A673 (cell line): ENCODE measurements around the gene SULT1A4. TPM values are rescaled to one million over a fixed set of nuclear protein-coding genes. Genes with fewer than 3 reads are reported as not detected.
A peak's percentile ranks its signal among the peaks of the same experiment; 100 is the strongest.
"Not testable (repeated sequence)": the region's sequence is repeated elsewhere in the genome, so short reads cannot be mapped to it uniquely, and the experiment has no call there.

Source experiments
- Bru-seq: library from RNA; stranded (reverse); fragments of 400-500 nt; gene quantifications from one replicate; lab custom pipeline; 2021; lab: Mats Ljungman, UMichigan
- BruChase-seq, 2 experiments: library from RNA; stranded (reverse); fragments of 400-500 nt; gene quantifications; one replicate each; lab custom pipeline; 2021; lab: Mats Ljungman, UMichigan
- BruUV-seq: library from RNA; stranded (reverse); fragments of 400-500 nt; replicated peaks from 2 replicates; lab custom pipeline; 2021; lab: Mats Ljungman, UMichigan
- CTCF ChIA-PET: fragments of 300-600 bp; sonication (Branson Sonifier 250); formaldehyde crosslinking; loops from one replicate; lab custom pipeline; 2022; ENCODE audit warnings: antibody characterized with exemption; lab: Charles Lee
- POLR2A ChIA-PET: fragments of 300-600 bp; sonication (Branson Sonifier 250); formaldehyde crosslinking; loops from one replicate; lab custom pipeline; 2022; ENCODE audit warnings: antibody characterized with exemption; ENCODE audit not compliant: low non-redundant PET; lab: Charles Lee
- DNase-seq: peaks from one replicate; pipeline ENCODE4 v3.0.0-alpha.2; 2015; ENCODE audit warnings: low spot score
- H3K27ac ChIP-seq: fragments of 200-600 bp; sonication (generic); 2 replicates; pipeline ENCODE4 v1.5.1; 2016; ENCODE audit warnings: mixed run types, low read depth, mild to moderate bottlenecking, mixed read lengths, antibody characterized with exemption, low read length; ENCODE audit not compliant: poor library complexity, severe bottlenecking
- H3K27me3 ChIP-seq: fragments of 200-600 bp; sonication (generic); replicated peaks from 2 replicates; pipeline ENCODE4 v1.6.1; 2017; ENCODE audit warnings: mixed run types, low read depth, mild to moderate bottlenecking, mixed read lengths, antibody characterized with exemption, low read length; ENCODE audit not compliant: insufficient read depth, poor library complexity
- H3K36me3 ChIP-seq: fragments of 200-600 bp; sonication (generic); 2 replicates; pipeline ENCODE4 v1.6.1; 2016; ENCODE audit warnings: mixed run types, mild to moderate bottlenecking, mixed read lengths, antibody characterized with exemption, low read length; ENCODE audit not compliant: insufficient read depth, poor library complexity, severe bottlenecking
- H3K4me1 ChIP-seq: fragments of 200-600 bp; sonication (generic); 2 replicates; pipeline ENCODE4 v1.6.1; 2017; ENCODE audit warnings: mixed run types, mild to moderate bottlenecking, mixed read lengths, antibody characterized with exemption, low read length; ENCODE audit not compliant: insufficient read depth, poor library complexity, severe bottlenecking
- H3K4me3 ChIP-seq: fragments of 200-600 bp; sonication (generic); 2 replicates; pipeline ENCODE4 v1.5.1; 2016; ENCODE audit warnings: low read depth, mixed run types, mild to moderate bottlenecking, mixed read lengths, low read length; ENCODE audit not compliant: poor library complexity, severe bottlenecking
- H3K9me3 ChIP-seq: fragments of 200-600 bp; sonication (generic); 2 replicates; pipeline ENCODE4 v1.6.1; 2016; ENCODE audit warnings: mixed run types, low read depth, mild to moderate bottlenecking, mixed read lengths, antibody characterized with exemption, low read length; ENCODE audit not compliant: poor library complexity, severe bottlenecking
- intact Hi-C: fragments of 100-400 bp; cut with micrococcal nuclease; formaldehyde crosslinking; loops from one replicate; pipeline ENCODE4 v1.10.0; 2022; ENCODE audit not compliant: unreplicated experiment
- long read RNA-seq: library from polyadenylated mRNA; stranded (forward); transcript quantifications from one replicate; pipeline ENCODE4 v2.0.0, GENCODE V29; 2022
- total RNA-seq: library from RNA; stranded (reverse); gene quantifications from 2 replicates; pipeline ENCODE4 v1.2.3, GENCODE V29; 2021

Gene SULT1A4
- total RNA-seq (2.1 and 2.5 TPM in 2 replicates), Bru-seq, nascent RNA (percentile 22 among the genes with signal in this experiment), BruChase-seq, experiment 1, labeled RNA remaining after a 2-hour chase (not detected), BruChase-seq, experiment 2, labeled RNA remaining after a 6-hour chase (not detected)
- long read RNA-seq, partial matches to known transcripts: 3 of 3 reads
- long read RNA-seq, other reads (novel, unspliced or antisense): 0 of 3 reads

DNA sequence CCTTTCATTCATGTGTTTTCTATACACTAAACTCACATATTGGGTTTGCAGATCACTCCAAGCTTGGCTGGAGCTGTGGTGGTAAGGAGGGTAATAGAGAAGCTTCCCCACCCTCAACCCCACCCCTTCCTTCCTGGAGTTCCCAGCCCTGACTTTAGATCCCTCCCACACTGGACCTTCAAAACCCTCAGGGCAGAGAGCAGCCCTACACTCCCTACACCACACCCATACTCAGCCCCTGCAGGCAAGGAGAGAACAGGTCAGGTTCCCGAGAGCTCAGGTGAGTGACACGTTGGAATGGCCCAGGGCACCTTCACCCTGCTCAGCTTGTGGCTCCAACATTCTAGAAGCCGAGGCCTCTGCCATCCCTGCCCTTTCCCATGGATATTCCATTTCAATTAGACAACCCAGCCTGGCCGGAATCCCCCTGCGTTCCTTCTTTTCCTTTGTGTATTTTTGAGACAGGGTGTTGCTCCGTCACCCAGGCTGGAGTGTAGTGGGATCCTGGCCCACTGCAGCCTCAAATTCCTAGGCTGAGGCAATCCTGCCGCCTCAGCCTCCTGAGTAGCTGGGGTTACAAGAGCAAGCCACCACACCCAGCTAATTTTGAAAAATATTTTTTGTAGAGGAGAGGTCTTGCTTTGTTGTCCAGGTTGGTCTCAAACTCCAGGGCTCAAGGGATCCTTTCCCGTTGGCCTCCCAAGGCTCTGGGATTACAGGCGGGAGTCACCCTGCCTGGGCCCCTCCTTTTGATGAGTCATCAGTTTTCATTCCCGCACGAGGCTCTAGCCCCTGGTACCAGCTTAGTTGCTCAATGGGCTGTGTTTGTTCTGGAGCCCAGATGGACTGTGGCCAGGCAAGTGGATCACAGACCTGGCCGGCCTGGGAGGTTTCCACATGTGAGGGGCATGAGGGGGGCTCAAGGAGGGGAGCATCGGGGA is at the start of gene SULT1A4:
SULT1A4 (plus strand) TSS at position 208 of the 941 bp plus-strand sequence. CDS start 1,473 bp downstream, outside the sequence.
- H3K27me3 ChIP-seq, POLR2A ChIA-PET, H3K4me3 ChIP-seq, H3K36me3 ChIP-seq, BruUV-seq, H3K4me1 ChIP-seq, H3K9me3 ChIP-seq, CTCF ChIA-PET, intact Hi-C loops, H3K27ac ChIP-seq, DNase-seq: not testable (repeated sequence)

DNA sequence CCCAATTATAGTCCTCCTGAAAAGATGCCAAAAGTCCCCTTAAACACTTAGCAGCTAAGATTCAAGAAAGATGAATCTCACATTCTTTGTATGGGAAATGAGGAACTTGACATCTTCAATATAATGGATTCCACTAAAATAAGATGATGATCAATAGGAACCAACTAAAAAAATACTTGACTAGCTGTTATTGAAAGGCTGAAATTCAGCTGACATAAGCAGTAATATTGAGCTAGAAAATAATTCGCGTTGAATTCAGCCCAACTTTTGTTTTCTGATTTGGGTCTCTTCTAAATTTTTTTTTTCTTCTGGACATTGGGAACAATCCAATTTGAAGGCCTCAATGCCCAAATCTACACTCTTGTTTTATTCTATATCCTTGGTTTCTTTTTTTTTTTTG is 36.1 kb upstream of the SULT1A4 start:
- H3K4me3 ChIP-seq, CTCF ChIA-PET, H3K9me3 ChIP-seq, H3K27ac ChIP-seq, BruUV-seq, intact Hi-C loops, H3K36me3 ChIP-seq, POLR2A ChIA-PET, H3K27me3 ChIP-seq, H3K4me1 ChIP-seq, DNase-seq: not testable (repeated sequence)

DNA sequence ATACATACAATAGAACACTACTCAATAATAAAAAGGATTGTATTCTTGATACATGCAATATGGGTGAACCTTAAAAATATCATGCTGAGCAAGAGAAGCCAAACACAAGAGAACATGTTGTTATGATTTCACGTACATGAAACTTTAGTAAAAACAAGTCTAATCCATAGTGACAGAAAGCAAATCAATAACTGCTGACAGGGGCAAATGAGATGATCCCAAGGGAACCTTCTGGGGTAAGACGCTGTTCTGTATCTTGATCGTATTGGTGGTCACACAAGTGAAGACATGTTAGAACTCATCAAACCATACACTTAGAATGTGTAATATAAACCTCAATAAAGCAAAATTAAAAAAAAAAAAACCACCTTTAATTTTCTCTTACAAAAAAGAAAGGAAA is 34.3 kb upstream of the SULT1A4 start:
- DNase-seq, H3K36me3 ChIP-seq, BruUV-seq, H3K4me1 ChIP-seq, H3K9me3 ChIP-seq, intact Hi-C loops, H3K27ac ChIP-seq, H3K4me3 ChIP-seq, H3K27me3 ChIP-seq, POLR2A ChIA-PET, CTCF ChIA-PET: not testable (repeated sequence)

- DNase-seq, CTCF ChIA-PET, BruUV-seq, H3K36me3 ChIP-seq, POLR2A ChIA-PET, H3K27ac ChIP-seq, H3K4me3 ChIP-seq, intact Hi-C loops, H3K4me1 ChIP-seq, H3K27me3 ChIP-seq, H3K9me3 ChIP-seq: not testable (repeated sequence)
Observed at GRCh38 chr16:29453754-29454153, 6.0 kb upstream of the SULT1A4 start.

DNA sequence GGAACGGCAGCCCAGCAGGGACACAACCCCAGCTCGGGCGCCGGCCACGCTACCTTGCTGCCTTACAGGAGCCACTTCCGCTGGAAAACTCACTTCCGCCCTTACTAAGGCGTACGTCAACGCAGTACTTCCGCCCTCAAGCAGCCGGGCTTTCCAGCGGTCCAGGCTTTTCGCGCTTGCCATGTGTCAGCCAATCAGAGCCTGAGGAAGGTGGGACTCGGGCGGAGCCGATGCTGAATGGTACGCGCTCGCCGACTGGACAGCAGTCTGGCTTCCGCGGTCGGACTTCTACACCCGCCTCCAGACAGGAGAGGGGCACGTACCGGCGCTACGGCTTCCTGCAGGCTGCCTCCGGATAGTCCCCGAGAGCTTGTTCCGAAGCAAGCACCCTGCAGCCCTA is 5.4 kb upstream of the SULT1A4 start, which contains the start of the genes BOLA2 and SLX1B:
BOLA2 (minus strand) TSS at position 83 of the 400 bp plus-strand sequence. CDS start 98 bp downstream, outside the sequence.
SLX1B (plus strand) TSS at position 265 of the 400 bp plus-strand sequence.
- POLR2A ChIA-PET, BruUV-seq, H3K27ac ChIP-seq: not testable (repeated sequence)

GRCh38 chr16:29454828-29455227 is 4.9 kb upstream of the SULT1A4 start:
- POLR2A ChIA-PET, CTCF ChIA-PET: not testable (repeated sequence)

More for the DNA sequence above, 5.4 kb upstream of the SULT1A4 start, which contains the start of the genes BOLA2 and SLX1B:
- H3K4me3 ChIP-seq, DNase-seq, H3K9me3 ChIP-seq, H3K36me3 ChIP-seq, H3K27me3 ChIP-seq, intact Hi-C loops, CTCF ChIA-PET, H3K4me1 ChIP-seq: not testable (repeated sequence)

DNA sequence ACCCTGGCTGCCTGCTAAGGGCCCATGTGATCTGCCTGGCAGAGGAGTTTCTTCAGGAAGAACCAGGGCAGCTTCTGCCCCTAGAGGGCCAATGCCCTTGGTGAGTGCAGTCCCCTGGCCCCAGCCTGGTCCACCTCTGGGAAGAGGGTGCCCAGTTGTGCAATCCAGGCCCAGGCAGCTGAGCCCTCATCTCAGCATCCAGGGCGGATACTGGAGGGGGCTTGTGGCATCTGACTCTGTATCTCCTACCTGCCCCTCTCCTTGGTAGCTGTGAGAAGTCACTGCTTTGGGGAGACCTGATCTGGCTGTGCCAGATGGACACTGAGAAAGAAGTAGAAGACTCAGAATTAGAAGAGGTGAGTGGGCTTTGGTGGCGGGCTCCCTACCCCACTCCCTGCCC is 2.1 kb upstream of the SULT1A4 start:
- H3K27ac ChIP-seq, H3K4me3 ChIP-seq, H3K9me3 ChIP-seq, H3K36me3 ChIP-seq, BruUV-seq, DNase-seq, H3K4me1 ChIP-seq, POLR2A ChIA-PET, H3K27me3 ChIP-seq, intact Hi-C loops, CTCF ChIA-PET: not testable (repeated sequence)

More at GRCh38 chr16:29454828-29455227, 4.9 kb upstream of the SULT1A4 start:
- H3K27ac ChIP-seq, H3K4me1 ChIP-seq, H3K36me3 ChIP-seq, H3K4me3 ChIP-seq, H3K27me3 ChIP-seq, DNase-seq, BruUV-seq, intact Hi-C loops, H3K9me3 ChIP-seq: not testable (repeated sequence)
